K562 (cell line): ENCODE measurements around the gene DCAF4. TPM values are rescaled to one million over a fixed set of nuclear protein-coding genes. Genes with fewer than 3 reads are reported as not detected.

ENCODE experiments used
- FOXA3 ChIP-seq, 2 experiments: fragments of 450-650 bp in 1 of 2; sonication (generic) in 1 of 2; formaldehyde crosslinking; IDR thresholded peaks in 1 of 2; conservative IDR thresholded peaks in 1 of 2; 2 replicates each; pipeline versions ENCODE4 v1.4.0 to v1.8.0; 2020 to 2022; ENCODE audit warnings: mild to moderate bottlenecking in 2 of 2, missing genetic modification reagents in 1 of 2
- L3MBTL2 ChIP-seq: fragments of 450-650 bp; IDR thresholded peaks from 2 replicates; pipeline ENCODE4 v1.6.1; 2016; ENCODE audit warnings: mild to moderate bottlenecking, moderate library complexity
- MAFF ChIP-seq: IDR thresholded peaks from 2 replicates; pipeline ENCODE4 v1.6.1; 2012; ENCODE audit warnings: low read length, improper control_type of control experiment
- NBN ChIP-seq: fragments of 450-650 bp; IDR thresholded peaks from 2 replicates; pipeline ENCODE4 v1.6.1; 2016; ENCODE audit warnings: low read depth, mild to moderate bottlenecking
- POLR2A ChIP-seq: fragments of 450-650 bp; conservative IDR thresholded peaks from 2 replicates; pipeline ENCODE4 v1.6.1; 2016
- PRMT5 ChIP-seq: sonication (generic); formaldehyde crosslinking; IDR thresholded peaks from 2 replicates; pipeline ENCODE4 v1.5.0; 2020; ENCODE audit warnings: missing genetic modification reagents
- SIN3A ChIP-seq, 2 experiments: fragments of 150-350 bp in 1 of 2; IDR thresholded peaks; 2 replicates each; pipeline ENCODE4 v1.6.1; 2011 to 2016; ENCODE audit warnings: borderline replicate concordance in 2 of 2, low read depth in 2 of 2, low read length in 2 of 2, mild to moderate bottlenecking in 2 of 2, moderate library complexity in 2 of 2; ENCODE audit not compliant: control insufficient read depth in 1 of 2
- TGIF2 ChIP-seq: sonication (generic); formaldehyde crosslinking; IDR thresholded peaks from 2 replicates; pipeline ENCODE4 v1.8.1; 2022; ENCODE audit warnings: mild to moderate bottlenecking, missing genetic modification reagents, moderate library complexity
- ZFX ChIP-seq: sonication (generic); formaldehyde crosslinking; IDR thresholded peaks from 2 replicates; pipeline ENCODE4 v1.8.0; 2022; ENCODE audit warnings: mild to moderate bottlenecking, missing genetic modification reagents, moderate library complexity
- ZNF239 ChIP-seq: fragments of 250-450 bp; sonication (Bioruptor Pico); IDR thresholded peaks from 2 replicates; pipeline ENCODE4 v1.4.0; 2020; ENCODE audit warnings: mild to moderate bottlenecking
- polyA plus RNA-seq, 8 experiments: library from polyadenylated mRNA; depleted of rRNA in 4 of 8; stranded (reverse) in 5 of 8; unstranded in 3 of 8; fragments of >200 nt; fragmentation: Nextera tagmentation in 2 of 8; fragmentation: Illumina TruSeq in 1 of 8; extraction: Ambion mirVana in 2 of 8; extraction: Trizol in 1 of 8; gene quantifications; 2 replicates each; pipeline versions ENCODE4 v1.2.1 to v1.2.3, GENCODE V29; 2011 to 2014; ENCODE audit warnings: inconsistent platforms in 1 of 8, missing spikeins in 1 of 8
- total RNA-seq, 7 experiments: library from RNA; depleted of rRNA in 6 of 7; stranded (reverse); fragments of >200 nt in 6 of 7; fragmentation: Illumina TruSeq in 2 of 7; extraction: Trizol in 2 of 7; gene quantifications; 2 replicates each; pipeline versions ENCODE4 v1.2.1 to v1.2.3, GENCODE V29; 2011 to 2021; ENCODE audit warnings: low replicate concordance in 1 of 7
- TF ChIP-seq, protein P1 (sequence below), 2 experiments: fragments of 250-450 bp in 1 of 2; fragments of 450-650 bp in 1 of 2; sonication (Bioruptor Pico) in 1 of 2; IDR thresholded peaks; 2 replicates each; pipeline versions ENCODE4 v1.6.1 to v1.8.0; 2016 to 2021; ENCODE audit warnings: mild to moderate bottlenecking in 2 of 2, moderate library complexity in 2 of 2, missing compliant biosample characterization in 1 of 2, missing genetic modification characterization in 1 of 2
- TF ChIP-seq, protein P2 (sequence below), 2 experiments: fragments of 450-650 bp in 1 of 2; sonication (generic) in 1 of 2; formaldehyde crosslinking in 1 of 2; IDR thresholded peaks; 2 replicates each; pipeline versions ENCODE4 v1.7.1 to v1.9.0; 2016 to 2022; ENCODE audit warnings: inconsistent platforms in 1 of 2, mild to moderate bottlenecking in 1 of 2, missing genetic modification reagents in 1 of 2
- TF ChIP-seq, protein P3 (sequence below): fragments of 450-650 bp; IDR thresholded peaks from 2 replicates; pipeline ENCODE4 v1.7.0; 2016; ENCODE audit warnings: borderline replicate concordance

Gene DCAF4
- total and polyA plus RNA-seq, 9 of the 15 experiments (the other 6 are each of a cell fraction or from before 2014, with no cell fraction given), result 2.7 to 49.2 (median 22.9) TPM

DNA sequence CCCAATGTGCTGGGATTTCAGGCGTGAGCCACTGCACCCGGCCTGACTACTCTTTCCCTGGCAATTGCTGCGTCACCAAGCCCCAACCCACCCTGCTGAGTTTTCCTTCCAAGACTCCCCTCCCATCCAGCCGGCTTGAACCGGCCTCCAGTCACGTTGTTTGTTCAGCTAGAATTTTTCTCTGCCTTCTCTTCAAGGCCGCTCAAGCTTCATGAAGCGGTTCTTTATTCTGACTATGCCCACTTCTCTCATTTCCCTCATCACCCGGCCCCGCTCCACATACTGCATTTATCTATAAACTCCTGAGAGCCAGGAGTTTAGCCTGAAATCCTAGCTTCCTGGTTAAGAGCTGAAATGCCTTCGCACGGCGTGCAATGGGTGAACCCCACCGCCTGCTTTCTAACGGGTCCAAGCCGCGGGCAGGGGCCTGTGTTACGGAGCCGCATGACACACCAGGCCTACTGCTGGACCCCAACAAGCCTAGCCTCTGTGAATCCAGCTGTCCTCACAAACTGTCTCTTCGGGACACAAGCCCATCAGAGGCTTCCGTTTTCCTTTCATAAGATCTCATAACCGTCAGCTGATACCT, 999 bp upstream of the DCAF4 start (continued):
- TF ChIP-seq, protein P1, sequence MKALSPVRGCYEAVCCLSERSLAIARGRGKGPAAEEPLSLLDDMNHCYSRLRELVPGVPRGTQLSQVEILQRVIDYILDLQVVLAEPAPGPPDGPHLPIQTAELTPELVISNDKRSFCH (CRISPR knock-in tag; IDR thresholded peaks at IDR 0.05), result no peak
- TF ChIP-seq, protein P1 (tag; IDR thresholded peaks at IDR 0.05), result no peak
- TF ChIP-seq SIN3A (IDR thresholded peaks at IDR 0.05; ENCODE audit: borderline replicate concordance in 2 of 2, control insufficient read depth in 1 of 2, low read depth in 2 of 2, low read length in 2 of 2), result no peak
- TF ChIP-seq POLR2A, result peak; percentile 60
- TF ChIP-seq PRMT5, result no peak
- TF ChIP-seq, protein P2, sequence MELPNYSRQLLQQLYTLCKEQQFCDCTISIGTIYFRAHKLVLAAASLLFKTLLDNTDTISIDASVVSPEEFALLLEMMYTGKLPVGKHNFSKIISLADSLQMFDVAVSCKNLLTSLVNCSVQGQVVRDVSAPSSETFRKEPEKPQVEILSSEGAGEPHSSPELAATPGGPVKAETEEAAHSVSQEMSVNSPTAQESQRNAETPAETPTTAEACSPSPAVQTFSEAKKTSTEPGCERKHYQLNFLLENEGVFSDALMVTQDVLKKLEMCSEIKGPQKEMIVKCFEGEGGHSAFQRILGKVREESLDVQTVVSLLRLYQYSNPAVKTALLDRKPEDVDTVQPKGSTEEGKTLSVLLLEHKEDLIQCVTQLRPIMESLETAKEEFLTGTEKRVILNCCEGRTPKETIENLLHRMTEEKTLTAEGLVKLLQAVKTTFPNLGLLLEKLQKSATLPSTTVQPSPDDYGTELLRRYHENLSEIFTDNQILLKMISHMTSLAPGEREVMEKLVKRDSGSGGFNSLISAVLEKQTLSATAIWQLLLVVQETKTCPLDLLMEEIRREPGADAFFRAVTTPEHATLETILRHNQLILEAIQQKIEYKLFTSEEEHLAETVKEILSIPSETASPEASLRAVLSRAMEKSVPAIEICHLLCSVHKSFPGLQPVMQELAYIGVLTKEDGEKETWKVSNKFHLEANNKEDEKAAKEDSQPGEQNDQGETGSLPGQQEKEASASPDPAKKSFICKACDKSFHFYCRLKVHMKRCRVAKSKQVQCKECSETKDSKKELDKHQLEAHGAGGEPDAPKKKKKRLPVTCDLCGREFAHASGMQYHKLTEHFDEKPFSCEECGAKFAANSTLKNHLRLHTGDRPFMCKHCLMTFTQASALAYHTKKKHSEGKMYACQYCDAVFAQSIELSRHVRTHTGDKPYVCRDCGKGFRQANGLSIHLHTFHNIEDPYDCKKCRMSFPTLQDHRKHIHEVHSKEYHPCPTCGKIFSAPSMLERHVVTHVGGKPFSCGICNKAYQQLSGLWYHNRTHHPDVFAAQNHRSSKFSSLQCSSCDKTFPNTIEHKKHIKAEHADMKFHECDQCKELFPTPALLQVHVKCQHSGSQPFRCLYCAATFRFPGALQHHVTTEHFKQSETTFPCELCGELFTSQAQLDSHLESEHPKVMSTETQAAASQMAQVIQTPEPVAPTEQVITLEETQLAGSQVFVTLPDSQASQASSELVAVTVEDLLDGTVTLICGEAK (IDR thresholded peaks at IDR 0.05), result no peak
- TF ChIP-seq, protein P2 (CRISPR knock-in tag; IDR thresholded peaks at IDR 0.05), result 0 out of 2 replicates have a peak, but pooled peaks have one; percentile 46
- no peak for TF ChIP-seq ZNF239 (CRISPR knock-in tag)
- TF ChIP-seq MAFF, result peak; percentile 36; the same call in 1 of the 2 replicates
- TF ChIP-seq TGIF2 (CRISPR knock-in tag), result no peak
- TF ChIP-seq FOXA3 (CRISPR knock-in tag; conservative IDR thresholded peaks at IDR 0.05 in 1 of 2, IDR thresholded peaks at IDR 0.05 in 1 of 2), result 0 out of 4 replicates have a peak, but pooled peaks of 1 of the 2 experiments have one; percentile 11
- TF ChIP-seq ZFX (CRISPR knock-in tag), result peak; percentile 72
- TF ChIP-seq, protein P3, sequence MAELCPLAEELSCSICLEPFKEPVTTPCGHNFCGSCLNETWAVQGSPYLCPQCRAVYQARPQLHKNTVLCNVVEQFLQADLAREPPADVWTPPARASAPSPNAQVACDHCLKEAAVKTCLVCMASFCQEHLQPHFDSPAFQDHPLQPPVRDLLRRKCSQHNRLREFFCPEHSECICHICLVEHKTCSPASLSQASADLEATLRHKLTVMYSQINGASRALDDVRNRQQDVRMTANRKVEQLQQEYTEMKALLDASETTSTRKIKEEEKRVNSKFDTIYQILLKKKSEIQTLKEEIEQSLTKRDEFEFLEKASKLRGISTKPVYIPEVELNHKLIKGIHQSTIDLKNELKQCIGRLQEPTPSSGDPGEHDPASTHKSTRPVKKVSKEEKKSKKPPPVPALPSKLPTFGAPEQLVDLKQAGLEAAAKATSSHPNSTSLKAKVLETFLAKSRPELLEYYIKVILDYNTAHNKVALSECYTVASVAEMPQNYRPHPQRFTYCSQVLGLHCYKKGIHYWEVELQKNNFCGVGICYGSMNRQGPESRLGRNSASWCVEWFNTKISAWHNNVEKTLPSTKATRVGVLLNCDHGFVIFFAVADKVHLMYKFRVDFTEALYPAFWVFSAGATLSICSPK, result no peak
- peak; percentile 82 for TF ChIP-seq L3MBTL2
- TF ChIP-seq NBN, result no peak
